ENCODE data around the gene ZNF423.
"Not testable (repeated sequence)": the region's sequence is repeated elsewhere in the genome, so short reads cannot be mapped to it uniquely, and the experiment has no call there.

ZNF423 gene

DNA sequence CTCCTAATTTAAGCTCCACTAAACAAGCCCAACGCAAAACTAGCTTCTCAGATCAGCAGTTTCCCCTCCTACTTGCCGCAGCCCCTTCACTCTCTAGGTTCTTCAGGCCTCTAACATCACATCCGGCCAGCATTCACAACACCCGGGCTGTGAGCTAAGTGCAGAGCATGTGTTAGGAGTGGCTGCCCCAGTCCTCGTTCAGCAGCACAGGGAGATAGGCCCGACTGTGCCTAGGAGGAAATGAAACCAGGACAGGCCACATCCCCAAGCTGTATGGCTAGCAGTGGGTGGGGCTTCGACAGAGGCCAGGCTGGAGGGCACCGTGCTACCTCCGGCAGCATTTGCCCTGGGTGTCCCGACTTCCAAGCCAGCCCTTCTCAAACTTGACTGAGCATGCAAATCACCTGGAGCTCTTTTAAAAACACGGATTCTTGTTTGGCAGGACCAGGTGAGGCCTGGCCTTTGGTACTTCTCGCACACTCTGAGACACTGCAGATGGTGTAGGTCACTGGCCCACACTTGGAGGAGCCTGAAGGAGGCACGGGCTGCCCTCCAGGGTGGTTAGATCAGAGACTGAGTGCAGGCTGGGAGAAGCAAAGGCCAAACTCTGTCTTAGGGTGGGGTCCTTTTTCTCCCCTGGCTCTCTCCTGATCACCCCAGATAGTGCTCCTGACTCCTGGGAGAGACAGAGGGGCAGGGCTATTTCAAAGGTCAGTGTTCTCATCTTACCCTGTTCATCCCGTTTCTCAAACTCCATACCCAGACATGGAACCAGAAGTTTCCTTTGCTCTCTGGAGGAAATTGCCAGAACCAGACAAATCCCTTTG is 280.4 kb downstream of the ZNF423 start:
- peak; percentile 19 to 59 for DNase-seq

DNA sequence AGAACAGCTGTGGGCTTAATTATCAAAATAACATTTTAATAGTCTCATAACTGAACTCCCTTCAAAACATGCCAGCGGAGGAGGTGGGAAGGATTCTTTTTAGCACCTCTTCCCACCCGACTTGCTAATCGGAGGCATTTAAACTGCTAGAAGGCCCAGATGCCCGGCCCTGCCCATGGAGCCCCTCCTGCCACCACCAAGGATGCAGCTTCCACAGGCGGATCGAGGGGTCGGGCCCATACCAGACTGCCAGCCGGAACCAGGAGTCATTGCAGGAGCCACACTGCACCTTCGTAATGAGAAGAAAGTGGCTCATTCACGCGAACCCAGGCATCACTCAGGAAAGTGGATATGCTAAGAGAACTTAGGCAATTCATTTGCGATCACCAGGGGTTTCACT is 281.1 kb downstream of the ZNF423 start:
- DNase-seq: no peak

DNA sequence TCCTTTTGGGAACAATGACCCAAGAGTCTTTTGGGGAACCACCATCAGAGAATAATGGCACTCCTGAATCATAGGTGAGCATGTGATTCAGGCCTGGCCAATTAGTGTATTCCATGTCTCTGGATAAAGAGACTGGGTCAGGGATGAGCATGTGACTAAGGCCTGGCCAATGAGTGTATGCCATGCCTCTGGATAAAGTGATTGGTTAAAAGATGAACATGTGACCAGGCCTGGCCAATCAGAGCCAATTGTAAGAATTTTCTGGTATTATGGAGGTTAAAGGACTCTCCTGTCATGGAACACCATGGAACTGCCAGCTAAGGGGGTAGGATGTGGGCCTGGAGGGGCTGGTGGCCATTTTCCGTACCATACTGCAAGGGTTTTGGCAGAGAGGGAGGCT is 288.0 kb downstream of the ZNF423 start:
- DNase-seq: no peak

- no peak for DNase-seq
Observed at GRCh38 chr16:49566432-49566831, 289.5 kb downstream of the ZNF423 start.

- no peak for DNase-seq
Observed at GRCh38 chr16:49564496-49565229, 291.2 kb downstream of the ZNF423 start.

DNA sequence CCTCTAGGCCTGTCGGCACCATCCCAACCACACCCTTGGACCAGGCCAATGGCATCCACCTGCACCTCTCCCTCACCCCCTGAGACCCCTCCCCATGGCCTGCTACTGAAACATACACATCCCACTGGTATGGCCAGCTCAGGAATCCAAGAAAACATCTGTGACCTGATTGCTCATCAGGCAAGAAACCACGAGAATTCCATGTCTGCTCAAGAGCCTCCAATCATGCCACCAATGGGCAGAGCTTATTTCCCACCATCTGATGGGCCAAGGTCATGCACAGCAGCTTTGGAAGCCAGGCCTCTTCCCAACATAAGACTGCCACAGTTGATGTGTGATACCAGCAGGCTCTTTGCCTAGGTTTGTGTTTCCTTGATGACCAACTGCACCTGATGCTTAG is 292.2 kb downstream of the ZNF423 start:
- DNase-seq: no peak

- DNase-seq: not testable (repeated sequence)
Observed at GRCh38 chr16:49562894-49563293, 293.0 kb downstream of the ZNF423 start.

DNA sequence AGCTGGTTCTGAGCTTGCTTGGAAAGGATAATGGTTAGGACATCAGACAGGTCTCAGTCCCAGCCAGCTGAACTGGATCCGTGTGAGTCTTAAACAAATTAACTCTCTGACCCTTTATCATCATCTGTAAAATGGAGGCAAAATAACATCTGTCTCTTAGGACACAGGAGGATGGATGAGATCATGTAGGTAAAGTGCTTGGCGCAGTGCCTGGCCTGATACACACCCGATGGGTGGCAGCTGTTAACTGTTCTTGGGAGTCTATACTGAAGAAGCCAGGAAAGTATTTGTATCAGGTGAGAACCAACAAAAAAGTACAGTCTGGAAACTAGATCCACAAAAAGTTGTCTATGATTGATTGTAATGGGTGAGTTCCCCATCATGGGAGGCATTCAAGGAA is 293.7 kb downstream of the ZNF423 start:
- DNase-seq: no peak

GRCh38 chr16:49560004-49560830 is 295.7 kb downstream of the ZNF423 start:
- DNase-seq: no peak

DNA sequence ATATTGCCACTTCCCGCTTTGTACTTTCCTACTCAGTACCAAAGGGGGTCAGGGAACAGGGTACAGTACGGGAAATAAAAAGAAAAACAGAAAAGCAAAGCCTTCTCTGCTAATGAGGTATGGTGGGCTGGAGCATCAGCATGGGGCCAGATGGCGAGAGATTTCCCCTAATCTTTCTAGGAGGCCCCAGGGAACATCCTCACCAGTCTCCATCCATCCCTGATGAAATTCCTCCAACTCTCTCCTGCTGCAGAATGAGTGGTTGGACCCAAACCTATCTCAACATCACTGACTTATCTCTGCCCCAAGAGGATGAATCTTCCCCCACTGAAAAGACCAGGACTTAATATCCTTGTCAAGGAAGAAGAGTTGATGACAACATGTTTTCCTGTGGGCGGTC is 296.7 kb downstream of the ZNF423 start:
- DNase-seq: no peak

GRCh38 chr16:49558451-49558850 is 297.5 kb downstream of the ZNF423 start:
- DNase-seq: peak in 1 of 2 experiments; percentile 27

DNA sequence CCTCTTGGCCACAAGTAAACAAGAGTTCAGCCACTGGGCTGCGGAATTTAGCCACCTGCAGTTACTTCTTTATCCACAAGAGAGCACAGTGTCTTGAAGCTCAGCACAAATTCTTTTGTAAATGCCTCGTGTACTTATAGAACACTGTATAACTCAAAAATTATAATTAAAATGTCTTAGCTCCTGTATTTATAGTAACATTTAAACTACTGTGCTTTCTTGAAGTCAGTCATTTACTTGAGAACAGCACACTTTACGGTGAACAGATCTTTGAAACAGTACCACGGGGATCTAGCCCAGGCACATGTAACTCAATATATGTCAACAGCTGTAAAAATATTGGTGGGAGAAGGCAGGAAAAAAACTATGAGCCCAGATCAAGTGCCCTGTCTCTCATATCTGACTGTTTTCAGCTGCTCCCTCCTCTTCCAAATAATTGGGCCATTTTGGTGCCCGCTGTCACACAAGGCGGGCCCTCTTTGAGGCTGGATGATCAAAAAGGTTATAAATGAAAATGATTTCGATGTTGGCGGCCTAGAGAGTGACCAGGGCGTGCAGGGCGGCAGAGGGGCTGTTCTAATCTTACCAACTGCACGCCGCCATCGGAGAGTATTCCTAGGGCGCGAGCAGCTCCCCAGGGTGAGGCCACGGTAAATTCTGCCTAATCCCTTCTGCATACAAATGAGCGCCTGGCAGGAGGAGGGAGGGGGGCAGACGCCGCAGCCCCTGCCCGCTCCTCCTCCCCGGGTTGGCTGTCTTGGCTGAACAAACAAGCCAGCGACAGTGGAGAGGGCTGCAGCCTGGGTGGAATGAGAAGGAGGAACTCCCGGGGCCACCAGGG is 299.1 kb downstream of the ZNF423 start:
- peak; percentile 51 to 68 for DNase-seq

GRCh38 chr16:49556249-49556605 is 299.7 kb downstream of the ZNF423 start:
- DNase-seq: no peak

DNA sequence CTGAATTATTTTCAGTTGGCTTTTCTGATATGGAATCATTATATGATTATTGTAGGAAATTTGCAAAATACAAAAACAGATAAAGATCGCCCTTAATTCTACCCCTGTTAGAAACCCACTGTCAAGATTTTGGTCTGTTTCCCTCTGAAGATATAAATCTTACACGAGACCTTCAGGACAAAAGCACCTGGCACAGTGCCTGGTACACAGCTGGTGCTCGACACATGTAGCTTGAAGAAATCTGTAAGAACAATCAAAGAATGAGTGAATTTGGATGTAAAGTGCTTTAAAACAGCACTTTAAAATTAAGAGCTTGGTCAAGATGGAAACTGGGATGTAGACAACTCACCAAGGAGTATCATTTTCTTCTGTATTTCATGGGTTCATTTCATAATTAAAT is 301.2 kb downstream of the ZNF423 start:
- no peak for DNase-seq

- no peak for DNase-seq
Observed at GRCh38 chr16:49552313-49552928, 303.5 kb downstream of the ZNF423 start.

DNA sequence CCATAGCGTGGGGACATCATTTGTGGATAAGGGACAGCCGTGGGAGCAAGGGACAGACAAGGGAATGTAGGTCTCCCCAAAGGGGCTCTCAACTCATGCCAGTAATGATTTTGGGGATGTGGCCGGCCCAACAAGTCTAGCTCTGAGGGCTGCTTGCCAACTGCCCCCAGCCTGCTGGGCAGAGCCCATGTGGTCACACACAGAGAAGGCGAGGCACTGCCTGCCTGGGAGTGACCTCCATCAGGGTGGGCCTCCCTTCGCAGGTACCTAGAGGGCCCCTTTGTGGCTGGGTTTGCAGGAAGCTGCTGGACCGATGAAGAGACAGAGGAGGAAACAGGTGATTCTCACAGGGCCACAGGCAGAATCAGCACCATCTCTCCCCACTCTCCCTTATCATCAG is 305.2 kb downstream of the ZNF423 start:
- DNase-seq: no peak

DNA sequence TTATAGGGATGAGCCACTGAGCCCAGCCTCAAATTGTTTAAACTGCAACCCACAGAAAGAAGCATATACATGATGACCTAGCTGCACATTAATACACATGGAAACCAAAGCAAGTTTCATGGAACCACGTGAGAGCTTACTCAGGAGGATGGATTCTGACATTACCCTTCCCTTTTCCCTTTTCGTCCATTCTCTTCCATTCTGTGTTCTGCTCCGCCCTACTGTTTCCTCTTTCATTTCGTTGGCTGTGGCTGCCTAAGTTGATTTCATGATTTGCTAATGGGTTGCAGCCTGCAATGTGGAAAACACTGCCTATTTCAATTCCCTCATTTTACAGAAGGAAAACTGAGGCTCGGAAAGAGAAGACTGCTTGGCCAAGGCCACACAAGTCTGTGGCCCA is 305.8 kb downstream of the ZNF423 start:
- no peak for DNase-seq

GRCh38 chr16:49548325-49548970 is 307.5 kb downstream of the ZNF423 start:
- no peak for DNase-seq

GRCh38 chr16:49547448-49547847 is 308.5 kb downstream of the ZNF423 start:
- peak in 1 of 2 experiments; percentile 2 for DNase-seq

DNA sequence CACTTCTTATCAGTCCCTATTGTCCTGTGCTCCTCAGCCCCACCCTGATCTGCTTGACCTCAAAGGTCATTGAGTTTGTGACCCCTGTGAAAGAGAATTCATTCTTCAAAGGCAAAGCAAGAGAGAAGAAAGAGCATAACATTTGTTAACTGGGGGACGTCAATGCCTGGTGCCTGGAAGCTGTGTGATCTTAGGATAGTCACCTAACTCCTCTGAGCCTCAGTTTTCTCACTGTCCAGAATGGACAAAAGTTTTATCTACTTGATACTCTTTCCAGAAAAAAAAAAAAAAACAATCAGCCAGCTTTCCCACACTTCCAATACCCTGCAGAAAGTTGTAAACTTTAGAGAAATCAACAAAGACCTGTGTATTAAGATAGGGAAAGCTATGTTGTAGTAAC is 309.2 kb downstream of the ZNF423 start:
- no peak for DNase-seq

DNA sequence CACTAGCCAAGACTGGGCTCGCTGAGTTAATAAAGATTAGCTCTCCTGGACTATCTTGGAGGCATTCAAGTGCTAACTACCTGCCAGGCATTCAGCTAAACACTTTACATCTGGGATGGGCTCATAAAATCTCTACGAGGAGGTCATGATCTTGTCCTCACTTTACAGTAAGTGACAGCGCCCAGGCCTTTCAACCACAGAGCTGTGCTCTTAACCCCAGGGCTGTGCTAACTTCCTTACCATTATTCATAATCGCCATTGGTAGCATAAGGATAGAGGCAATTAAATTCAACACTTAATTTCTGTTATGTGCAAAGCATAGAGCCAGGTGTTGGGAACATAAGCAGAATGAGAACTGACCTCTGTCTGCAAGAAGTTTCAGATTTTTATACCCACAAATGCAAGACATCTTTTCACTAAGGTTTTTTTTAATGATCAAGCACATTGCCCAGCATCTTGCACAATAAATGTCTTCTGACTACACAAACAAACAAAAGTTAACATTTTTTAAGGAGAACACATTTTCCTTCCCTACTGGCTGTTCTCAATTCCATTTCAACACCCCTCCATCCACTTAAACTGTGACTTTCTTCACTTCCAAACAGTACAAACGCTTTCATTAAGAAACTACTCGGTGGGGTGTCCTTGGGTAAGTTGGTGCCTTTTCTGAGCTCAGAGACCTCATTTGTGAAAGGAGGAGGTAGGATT is 310.0 kb downstream of the ZNF423 start:
- DNase-seq: no peak

Measured in NCI-H526 (cell line).